GM21390 (cell line): Measurements from ENCODE around the gene MYBPH.

Experiments
- ATAC-seq: cut with Tn5 transposase; IDR thresholded peaks from one replicate; pipeline ENCODE4 v1.9.1; 2021; ENCODE audit not compliant: unreplicated experiment

The MYBPH gene

DNA sequence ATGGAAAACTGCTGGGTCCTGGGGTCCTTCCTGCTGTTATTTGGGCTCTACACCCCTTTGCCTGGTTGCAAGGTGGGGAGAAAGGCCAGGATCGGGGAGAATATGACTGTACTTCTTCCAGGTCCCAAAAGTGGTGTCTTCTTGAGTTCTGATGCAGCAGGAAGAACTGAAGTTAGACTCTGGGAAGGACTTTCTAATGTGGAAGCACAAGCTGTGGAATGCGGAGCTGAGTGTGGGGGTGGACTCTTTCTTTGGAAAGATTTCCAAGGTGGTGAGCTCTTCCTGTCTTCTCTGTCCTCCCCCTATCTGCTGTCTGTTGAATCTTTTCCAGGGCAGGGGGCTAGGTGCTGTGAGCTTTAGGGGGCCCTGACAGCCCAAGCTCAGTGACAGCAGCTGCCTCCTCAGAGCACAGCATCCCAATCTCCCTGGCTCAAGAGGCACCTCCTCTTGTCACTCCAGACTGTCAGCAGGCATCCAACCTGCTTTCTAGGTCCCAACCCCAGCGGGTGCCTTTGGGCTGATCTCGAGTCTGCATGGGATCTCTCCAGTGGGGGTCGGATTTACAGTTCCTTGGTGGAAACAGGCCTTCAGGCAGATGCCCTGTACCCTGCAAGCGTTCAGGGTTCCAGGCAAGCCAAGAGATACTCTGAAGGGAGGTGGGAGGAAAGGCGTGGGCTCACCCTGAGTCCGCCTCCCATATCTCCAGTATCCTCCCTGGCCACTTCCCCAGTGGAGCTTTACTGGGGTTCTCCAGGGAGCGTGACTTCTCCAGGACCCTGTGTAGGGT is 24.9 kb downstream of the MYBPH start:
- no peak for ATAC-seq

DNA sequence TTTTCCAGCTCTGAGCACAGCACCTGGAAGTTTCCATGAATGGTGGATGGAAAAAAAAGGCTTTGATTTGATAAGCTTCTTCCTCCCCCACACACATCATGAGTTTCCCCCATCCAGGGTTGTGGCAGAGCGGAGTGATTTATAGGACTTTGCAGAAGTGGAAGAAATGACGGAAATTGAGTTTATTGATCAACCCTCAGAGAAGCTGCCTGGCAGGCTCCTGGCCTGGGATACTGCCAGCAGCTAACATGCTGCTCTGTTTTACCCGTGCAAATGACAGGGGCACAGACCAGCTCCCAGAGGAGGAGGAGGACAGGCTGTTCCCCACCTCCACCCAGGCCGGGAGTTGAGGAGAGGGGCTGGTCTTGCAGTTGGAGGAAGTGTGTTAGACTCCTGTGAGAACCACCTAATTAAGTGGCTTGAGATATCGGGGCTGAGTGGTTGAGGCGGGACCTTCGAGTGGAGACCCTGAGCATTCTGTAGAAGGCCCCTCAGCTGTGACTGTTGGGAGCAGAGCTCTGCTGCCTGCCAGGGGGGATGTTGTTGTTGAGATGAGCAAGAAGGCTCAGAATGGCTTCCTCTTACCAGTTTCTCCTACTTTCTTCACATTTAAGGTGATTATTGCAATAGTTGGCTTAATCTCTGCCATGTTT is 26.3 kb downstream of the MYBPH start:
- ATAC-seq, result no peak

DNA sequence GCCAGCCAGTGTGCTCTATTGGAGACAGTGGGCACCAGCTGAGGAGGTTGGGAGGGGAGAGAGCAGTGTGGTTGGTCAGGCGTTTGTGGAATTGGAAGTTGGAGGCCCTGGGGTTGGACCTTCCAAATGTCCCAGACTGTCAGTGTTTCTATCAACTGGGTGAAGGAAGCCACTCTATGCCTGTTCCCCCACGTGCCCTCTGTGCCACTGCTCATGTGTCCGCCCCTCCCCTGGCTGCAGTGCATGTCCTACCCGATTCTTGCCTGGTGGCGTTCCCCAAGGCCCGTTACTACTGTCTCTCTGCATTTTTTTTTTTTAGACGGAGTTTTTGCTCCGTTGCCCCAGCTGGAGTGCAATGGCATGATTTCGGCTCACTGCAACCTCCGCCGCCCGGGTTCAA is 27.0 kb downstream of the MYBPH start:
- no peak for ATAC-seq

DNA sequence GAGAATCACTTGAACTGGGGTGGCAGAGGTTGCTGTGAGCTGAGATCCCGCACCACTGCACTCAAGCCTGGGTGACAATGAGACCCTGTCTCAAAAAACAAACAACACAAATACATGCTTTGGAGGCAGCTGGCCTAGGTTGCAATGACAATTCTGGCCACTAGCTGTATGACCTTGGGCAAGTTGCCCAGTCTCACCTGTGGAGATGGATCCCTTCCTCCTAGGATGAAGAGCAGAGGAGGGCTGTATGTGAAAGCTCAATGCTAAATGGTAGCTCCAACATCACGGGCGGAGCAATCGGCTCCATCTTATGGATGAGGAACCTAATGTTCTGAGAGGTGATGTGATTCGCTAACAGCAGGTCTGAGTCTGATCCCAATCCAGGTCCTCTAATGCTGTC is 27.5 kb downstream of the MYBPH start:
- ATAC-seq, result no peak

DNA sequence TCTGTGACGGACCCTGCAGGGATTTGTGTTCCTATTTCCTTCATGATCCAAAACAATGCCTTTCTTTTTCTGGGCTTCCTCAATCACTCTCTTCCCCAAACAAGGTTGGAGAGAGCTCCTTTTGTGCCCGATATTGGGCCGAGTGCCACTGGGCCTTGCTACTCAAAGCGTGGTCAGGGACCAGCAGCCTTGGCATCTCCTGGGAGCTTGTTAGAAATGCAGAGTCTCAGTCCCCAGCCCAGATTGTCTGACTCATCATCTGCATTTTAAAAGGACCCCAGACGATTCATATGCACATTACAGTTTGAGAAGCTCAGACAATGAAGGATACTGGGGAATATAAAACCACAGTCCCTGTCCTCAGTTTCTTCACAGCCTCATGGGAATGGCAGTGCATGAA is 28.2 kb downstream of the MYBPH start:
- no peak for ATAC-seq

DNA sequence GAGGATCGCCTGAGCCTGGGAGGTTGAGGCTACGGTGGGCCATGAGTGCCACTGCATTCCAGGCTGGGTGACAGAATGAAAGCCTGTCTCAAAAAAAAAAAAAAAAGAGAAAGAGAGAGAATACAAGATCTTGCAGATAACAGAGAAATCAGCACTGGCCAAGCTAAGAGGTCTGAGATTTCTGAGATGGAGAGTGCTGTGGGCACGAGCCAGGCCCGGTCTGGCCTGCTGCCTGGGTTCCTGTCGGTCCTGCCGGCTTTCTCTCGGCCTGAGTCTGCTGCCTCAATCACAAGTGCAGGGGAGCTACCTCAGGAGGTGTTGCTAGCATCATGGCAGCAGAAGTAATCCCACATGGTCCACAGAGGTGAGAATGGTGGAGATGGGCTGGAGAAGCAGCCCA is 29.1 kb downstream of the MYBPH start:
- ATAC-seq, result no peak

DNA sequence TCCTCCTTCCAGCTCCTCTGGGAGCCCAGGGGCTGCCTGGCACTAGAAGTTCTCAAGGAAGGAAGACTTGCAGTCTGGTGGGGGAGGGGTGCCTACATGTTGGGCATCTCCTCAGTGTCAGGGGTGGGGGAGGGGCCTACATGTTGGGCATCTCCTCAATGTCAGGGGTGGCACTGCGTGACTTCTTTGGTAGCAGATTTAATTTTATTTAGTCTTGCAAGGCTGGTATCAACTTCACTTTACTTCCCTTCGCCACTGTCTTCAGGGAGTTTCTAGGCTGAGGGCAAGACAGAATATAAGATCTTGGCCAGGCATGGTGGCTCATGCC is 29.6 kb downstream of the MYBPH start:
- no peak for ATAC-seq

DNA sequence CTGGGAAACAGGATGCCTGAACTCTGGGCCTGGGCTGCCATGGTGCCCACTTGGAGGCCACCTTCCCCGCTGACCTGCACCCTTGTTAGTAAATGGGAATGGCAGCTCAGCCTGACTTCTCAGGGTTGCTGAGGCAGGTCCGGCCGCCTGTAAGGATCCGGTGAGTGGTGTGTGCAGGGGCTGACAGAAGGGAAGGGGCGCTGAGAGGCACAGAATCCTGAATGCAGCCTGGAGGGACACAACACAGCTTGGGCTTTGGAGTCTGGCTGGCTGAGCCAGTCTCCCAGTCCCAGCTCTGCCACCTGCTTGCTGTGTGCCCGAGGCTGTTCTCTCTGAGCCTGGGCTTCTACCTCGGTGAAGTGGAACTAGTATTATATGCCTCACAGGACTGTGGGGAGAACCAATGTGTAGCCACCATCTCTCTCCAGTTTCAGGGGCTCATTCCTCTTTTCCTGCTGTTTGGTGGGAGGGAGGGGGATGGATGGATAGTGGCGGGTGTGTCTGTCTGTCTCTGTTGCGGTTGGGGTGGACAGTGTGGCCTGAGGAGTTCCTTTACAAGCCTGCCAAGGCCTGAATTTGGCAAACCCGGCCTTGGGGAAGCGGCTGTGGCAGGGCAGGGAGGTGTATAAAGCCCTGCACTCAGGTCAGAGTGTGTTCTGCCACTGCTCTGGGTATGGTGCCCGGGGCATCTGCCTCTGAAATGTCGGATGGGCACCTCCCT is 30.1 kb downstream of the MYBPH start:
- ATAC-seq, result no peak

DNA sequence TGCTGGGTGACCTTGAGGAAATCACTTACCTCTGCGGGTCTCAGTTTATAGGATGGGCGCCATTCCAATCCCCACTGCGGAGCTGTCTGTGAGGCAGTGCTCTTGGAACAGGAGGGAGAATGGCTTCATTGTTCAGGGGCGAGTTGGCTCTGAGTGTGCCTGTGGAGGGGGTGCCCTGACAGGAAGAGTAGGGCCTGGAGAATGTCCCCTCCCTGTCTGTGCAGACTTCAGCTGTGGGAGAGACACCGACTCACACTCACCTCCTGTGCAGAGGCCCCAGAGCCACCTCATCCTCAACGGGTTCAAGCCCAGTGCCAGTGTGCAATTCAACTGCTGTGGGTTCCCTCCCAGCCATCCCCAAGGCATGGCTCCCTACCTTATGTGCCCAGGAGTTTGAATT is 31.0 kb downstream of the MYBPH start:
- ATAC-seq, result no peak

DNA sequence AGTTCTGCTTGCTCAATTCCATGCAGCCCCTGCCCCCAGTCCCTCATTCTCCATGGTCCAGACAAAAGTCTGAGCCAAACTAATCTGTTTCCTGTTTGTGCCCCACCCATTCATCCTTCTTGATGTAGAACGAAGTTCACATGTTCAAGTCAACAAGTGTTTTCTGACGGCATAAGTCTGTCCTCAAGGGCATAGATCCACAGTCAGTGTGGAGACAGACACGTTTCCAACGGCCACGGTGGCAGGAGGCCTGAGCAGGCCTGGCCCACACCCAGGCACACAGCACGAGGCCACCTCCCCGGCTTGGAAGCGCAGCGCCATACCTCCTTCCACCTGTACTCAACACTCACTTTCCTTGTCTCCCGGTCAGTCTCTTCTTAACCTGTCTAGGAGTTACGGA is 32.0 kb downstream of the MYBPH start:
- no peak for ATAC-seq

DNA sequence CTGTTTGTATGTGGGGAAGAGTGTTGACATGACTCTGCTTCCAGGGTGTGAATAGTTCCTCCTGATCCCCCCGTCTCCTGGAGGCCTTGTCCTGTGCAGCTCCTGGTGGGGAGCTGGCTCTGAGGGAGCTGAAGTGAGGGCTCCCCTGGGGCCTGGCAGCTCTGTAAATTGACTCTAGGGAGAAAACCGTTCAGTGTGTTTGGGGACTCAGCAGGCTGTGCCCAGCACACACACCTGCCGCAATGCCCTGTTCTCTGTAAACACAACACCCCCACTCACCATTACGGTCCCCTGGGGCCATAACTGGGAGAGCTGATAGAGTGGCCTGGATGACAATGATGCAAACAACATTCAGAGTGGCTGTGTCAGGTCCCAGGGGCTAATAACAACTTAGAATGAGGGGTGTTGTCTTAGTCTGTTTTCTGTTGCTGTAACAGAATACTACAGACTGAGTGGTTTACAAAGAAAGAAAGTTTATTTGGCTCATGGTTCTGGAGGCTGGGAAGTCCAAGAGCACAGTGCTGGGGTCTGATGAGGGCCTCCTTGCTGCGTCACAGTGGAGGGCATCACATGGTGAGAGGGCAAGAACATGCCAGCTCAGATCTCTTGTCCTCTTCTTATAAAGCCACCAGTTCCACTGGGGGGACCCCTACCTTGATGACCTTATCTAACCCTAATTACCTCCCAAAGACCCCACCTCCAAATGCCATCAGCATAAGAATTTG is 32.8 kb downstream of the MYBPH start:
- ATAC-seq, result no peak

DNA sequence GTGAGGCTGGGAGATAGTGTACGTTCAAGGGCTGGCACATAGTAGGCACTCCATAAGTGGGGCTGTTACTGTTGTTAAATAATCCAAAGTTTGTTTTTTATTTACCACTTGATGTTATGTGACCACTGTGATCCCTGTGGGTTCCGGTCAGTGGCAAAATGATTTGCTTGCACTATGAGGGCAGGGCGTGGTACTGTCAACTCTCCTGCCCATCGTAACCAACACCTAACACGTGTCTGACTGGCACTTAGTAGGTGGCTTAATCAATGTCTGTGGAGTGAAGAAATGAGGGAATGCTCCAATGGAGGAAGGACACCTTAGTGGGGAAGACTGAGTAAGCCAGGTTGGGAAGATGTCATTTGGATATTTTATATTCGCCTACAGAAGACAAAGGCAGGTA is 33.5 kb downstream of the MYBPH start:
- no peak for ATAC-seq

DNA sequence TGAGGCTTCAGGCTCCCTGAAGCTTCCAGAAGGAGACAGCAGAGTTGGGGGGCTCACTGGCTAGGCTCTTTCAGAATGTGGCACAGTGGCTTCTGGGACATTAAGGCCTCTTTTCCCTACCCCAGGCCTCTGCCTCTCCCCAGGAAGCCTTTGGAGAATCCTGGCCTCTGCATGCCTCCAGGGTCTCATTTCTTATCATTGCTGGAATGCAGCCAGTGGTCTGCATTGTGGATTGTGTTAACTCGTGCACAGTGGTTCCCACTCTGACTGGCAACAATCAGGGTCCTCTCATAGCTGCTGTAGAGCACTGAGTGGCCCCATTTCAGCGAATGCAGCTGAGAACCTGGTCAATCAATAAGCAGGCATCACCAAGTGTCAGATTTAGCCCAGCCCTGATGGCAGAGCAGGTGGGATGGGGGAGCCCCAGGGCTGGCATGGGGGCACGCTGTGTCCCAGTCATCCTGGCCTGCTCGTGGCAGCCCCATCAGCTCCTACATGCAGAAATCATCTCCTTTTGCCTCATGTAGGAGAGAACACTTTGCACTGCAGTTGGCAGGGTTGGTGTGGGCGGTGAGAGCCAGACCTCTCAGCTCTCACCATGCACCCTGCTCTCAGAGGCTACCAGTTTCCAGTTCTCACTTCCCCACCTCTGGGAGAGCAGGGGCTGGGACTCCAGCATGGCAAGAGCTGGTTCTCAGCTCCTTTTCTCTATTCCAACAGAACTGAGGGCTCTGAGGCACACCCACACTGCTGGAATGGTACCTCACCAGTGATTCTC is 34.7 kb downstream of the MYBPH start:
- ATAC-seq, result no peak

DNA sequence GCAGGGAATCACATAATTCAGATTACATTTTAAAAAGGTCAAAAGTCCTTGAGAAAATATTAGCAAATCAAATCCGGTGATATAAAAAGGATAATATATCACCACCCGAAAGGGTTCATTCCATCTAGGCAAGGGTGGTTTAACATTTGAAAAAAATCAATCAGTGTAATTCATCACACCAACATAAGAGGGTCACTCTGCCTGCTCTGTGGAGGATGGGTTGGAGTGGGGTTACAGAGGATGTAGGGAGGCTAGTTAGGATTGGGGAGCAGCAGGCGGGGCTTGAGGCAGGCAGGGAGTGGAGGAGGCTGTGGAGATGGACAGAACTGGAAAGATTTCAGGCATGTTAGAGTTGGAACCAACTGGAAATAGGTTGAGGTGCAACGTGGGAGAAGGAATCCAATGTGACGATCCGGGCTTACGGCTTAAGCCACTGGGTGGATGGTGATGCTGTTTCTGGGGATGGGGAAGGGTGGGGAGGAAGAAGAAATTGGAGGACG is 35.6 kb downstream of the MYBPH start:
- no peak for ATAC-seq

DNA sequence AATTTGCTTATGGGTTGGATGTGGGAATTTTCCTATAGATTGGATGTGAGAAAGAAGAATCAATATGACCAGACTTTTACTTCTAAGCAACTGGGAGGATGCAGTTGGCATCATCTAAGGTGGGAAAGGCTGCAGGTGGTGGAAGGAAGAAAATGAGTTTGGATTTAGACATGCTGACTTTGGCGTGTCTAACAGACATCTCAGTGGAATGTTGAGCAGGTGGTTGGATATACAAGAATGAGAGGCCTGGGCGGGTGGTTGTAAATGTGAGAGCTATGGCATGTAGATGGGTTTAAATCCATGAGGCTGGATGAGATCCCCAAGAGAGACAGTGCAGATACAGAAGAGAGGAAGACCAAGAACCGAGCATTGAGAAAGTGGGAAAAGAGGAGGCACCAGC is 37.6 kb downstream of the MYBPH start:
- ATAC-seq, result no peak

DNA sequence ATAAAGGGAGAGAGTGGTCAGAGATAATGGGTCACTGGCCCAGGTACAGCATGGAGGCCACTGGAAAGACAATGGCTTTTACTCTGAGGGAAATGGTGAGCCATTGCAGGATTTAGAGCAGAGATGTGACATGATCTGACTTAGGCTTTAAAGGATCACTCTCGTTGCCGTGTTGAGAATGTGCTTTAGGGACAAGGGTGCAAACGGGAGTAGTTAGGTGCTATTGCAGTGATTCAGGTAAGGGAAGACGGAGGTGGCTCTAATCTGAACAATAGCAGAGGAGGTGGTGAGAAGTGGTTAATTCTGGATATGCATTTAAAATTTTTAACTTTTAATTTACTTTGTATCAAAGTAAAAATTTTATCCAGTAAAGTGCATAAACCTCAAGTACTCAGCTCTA is 38.3 kb downstream of the MYBPH start:
- no peak for ATAC-seq

DNA sequence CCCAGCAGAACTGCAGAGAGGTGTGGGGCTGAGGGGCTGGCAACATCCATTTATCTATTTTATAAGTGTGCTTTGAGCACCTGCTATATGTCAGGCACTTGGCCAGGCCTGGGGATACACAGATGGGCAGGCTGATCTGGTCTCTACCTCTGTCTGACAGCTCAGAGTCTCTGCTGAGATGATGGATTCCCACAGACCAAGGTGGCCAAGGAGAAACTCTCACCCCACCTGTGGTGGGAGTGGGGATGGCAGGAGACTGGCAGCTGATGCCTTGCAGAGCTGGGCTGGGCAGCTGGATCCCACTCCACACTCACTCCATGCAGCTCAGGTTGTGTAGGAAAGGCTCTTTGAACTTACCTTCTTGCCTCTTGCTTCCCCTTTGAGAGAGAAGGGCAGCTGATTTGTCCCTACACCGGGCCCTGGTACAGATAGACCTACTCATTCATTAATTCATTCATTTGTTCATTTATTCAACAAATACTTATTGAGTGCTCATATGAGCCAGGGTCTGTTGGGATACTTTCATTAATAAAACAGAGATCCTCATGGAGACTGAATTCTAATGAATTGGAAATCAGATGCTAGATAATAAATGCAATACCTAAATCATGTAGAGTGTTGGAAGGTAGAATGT is 39.1 kb downstream of the MYBPH start:
- ATAC-seq, result no peak

DNA sequence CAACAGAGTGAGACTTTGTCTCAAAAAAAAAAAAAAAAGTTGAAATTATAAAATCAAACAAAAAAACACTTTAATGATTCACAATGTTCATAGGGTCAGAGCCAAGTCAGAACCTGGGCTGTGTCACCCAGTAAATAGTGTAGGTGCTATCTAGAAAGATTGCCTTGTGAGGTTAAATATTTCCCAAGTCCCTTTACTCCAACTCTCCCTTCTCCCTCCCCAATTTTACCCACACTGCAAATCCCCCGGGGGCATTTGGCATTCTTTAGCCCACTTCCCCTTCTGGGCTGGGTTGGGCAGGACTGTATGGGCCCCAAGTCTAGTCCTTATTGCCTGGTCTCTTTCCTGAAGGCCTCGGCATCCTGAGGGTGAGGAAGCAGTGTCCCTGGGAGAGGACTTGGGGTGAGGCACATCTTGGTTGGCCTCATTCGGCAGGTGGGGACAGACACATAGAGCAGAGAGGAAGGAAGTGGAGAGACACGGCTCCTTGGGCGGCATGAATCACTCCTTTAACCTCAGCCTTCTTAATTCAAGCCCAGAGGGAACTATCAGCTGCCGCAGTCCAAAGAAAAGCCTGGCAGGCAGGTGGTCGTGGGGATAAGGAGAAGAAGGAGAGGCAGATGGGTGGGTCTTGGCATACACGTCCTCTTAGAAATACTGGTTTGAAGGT is 39.9 kb downstream of the MYBPH start:
- no peak for ATAC-seq

DNA sequence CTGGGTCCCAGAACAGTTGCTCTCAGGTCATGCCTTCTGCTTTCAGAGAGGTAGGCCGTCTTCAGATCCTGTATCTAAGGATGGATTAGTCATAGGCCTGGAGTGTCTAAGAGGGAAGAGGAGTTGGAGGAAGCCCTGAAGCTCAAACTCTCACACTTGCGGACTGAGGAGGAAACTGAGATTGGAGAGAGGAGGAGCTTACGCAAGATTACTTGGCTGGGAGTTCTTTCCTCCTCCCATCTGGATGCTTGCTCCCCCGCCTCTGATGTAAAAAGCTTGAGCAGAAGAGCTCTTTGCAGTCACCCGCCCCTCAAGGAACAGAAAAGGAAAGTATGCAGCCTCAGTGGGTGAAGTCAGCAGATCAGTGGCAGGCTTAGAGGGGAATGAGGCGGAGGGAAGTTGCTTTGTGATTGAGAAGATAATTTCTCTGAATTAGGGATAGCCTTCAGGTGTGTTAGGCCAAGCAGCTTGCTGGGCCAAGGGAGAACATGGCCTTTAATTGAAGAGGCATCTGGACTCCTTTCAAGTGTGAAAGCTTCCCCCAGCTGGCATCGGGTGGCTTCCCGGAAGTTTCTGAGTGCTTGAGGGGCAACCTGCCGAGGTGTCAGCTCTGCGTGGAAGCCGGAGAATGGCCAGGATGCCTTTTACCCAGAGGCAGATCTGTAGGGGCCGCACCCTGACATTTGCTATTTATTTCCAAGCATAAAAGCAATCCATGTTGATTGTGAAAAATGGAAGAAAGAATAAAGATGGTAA is 41.5 kb downstream of the MYBPH start:
- ATAC-seq, result no peak
